LNCAP (cell line): Measurements from ENCODE around the gene GABARAP.

ENCODE experiments used
- TF ChIP-seq, protein P1 (sequence below): fragments of 450-650 bp; IDR thresholded peaks from 2 replicates; pipeline ENCODE4 v1.5.1; 2017; ENCODE audit warnings: mild to moderate bottlenecking

GABARAP gene

DNA sequence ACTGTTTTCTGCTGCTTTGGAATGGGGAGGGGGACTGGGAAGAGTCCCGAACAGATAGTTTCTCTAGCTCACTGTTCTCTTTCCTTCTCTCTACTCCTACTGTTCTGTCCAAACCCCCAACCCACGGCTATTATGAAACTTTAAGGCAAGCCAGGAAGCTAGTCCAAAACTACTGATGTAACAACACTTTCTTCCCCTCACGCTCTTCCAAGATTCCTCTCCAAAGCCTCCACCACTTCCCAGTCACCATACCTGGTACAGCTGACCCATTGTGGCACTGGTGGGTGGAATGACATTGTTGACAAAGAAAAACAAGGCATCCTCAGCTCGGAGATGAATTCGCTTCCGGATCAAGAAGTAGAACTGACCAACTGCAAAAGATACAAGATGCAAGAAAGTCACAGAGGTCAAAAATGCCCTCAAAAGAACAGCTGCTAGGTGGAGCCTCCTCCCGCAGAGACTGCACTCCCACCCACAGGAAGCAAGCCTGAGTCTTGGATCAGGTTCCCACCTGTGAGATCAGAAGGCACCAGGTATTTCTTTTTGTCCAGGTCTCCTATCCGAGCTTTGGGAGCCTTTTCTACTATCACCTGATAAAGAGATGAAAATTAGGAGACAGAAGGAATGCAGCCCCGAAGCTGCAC is 1.0 kb downstream of the GABARAP start:
- TF ChIP-seq, protein P1, sequence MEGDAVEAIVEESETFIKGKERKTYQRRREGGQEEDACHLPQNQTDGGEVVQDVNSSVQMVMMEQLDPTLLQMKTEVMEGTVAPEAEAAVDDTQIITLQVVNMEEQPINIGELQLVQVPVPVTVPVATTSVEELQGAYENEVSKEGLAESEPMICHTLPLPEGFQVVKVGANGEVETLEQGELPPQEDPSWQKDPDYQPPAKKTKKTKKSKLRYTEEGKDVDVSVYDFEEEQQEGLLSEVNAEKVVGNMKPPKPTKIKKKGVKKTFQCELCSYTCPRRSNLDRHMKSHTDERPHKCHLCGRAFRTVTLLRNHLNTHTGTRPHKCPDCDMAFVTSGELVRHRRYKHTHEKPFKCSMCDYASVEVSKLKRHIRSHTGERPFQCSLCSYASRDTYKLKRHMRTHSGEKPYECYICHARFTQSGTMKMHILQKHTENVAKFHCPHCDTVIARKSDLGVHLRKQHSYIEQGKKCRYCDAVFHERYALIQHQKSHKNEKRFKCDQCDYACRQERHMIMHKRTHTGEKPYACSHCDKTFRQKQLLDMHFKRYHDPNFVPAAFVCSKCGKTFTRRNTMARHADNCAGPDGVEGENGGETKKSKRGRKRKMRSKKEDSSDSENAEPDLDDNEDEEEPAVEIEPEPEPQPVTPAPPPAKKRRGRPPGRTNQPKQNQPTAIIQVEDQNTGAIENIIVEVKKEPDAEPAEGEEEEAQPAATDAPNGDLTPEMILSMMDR, result no peak

DNA sequence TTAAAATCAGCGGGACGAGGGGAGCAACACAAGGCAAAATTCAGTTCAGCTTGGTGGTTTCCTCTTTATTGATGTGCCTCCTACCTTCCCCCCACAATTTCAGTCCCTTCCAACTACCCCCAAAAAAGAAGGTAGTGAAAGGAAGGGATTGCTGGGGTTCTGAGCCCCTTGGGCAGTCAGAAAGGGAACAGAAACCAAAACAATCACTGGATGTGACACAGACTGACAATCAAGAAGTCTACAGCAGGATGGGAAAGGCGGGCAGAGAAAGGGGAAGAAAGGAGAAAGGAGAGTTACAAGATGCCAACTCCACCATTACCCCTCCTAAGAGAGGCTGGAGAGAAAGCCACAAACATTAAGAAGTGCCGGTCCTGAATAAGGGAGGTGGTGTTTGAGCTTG is 1.9 kb downstream of the GABARAP start:
- TF ChIP-seq, protein P1, result no peak

DNA sequence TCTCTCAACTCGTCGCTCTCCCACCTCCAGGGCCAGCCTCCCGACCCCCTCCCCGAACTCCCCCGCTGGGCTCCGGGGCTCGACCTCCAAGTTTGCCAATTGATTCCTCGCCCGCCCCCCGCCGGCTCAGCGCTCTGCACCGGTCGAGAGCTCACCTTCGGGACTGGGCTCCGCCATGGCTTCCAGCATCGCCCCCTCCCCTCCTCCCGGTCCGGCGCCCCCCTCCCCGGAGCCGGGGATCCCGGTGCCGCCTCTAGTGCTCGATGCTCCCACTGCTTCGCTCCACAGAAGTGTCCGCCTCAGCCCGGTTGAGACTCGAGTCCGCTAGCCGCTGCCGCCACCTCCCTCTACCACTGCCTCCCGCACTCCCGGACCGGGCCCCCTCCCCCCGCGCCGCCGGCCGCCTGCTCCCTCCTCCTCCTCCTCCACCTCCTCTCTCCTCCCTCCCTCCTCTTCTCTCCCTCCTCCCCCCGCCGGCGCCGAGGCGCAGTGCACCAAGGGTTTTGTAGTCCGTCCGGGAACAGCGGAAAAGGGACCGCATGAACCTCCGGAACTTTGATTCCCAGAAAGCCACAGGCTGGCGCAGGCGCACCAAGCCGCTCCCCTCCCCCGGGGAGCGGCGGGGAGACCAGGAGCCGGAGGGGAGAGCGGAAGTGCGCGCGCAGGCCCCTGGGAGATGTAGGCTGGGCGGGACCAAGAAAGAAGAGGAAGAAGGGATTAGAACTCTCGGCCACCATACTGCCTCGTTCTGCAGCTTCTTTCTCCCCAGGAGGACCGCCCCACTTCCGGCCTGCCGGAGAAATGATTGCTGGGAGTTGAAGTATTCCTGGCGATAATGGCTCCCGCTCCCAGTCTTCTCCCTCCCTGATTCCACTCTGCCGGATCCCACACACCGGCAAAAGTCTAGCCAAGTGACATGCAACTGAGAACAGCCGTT is 2.9 kb downstream of the GABARAP start, which contains the start of gene PHF23:
Gene PHF23 (minus strand): TSS at position 367 of the 937 bp plus-strand sequence. CDS start 178 bp downstream, at position 189.
- TF ChIP-seq, protein P1, result no peak

DNA sequence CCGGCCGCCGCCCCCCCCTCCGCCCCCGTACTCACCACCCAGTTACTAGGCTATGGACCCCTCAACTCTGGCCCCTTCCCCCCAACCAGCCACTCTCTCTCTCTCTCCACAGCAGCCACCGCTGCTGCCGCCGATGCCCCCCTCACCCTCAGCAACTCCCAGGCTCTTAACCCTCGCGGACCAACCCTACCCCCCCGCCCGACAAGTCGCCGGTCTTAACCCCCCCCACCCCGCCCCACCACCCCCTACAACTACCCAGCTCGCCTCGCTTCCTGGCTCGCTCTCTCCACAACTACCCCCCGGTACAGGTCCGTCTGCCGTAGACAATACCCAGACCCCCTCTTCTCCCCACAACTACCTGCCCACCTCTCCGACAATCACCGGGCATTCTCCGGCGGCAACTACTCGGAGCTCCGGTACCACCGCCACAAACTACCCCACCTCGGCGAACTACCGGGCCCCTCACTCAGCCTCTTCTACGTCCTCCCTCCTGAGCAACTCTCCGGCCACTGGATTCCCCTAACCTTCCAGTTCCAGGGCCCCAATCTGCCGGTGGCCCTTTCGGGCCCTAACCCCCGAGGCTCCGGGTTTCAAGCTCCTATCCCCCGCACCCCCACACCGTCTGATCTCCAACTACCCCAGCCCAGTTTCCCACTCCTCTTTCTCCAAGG is 3.7 kb downstream of the GABARAP start:
- TF ChIP-seq, protein P1, result no peak

DNA sequence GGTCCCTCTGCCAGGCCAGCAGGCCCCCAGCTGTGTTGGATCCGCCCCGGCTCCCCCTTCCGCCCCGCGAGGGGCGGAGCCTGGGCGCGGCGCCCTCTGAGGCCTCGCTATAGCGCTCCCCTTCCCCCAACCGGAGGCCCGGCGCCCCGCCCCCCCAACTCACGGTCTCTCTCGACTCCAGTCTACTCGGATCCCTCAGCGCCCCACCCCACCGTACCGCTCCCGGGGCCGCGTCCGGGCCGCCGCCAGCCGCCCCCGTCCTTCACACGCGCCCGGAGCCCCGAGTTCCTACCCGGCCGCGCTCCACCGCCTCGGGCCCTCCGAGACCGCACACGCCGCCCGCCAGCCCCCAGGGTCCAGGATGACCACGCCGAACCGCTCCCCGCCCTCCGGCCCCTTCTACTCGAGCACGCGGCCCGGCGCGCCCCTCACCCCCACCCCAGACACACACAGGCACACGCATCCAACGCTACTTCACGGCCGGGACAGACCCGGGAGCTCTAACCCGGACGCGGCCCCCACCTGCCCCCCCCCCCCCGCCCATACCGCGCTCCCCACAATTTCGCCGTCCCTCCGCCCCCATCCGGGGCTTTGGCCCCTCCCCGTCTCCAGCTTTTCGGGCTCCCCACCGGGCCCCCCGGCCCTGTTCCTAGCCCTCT is 4.4 kb downstream of the GABARAP start:
- TF ChIP-seq, protein P1, result no peak

DNA sequence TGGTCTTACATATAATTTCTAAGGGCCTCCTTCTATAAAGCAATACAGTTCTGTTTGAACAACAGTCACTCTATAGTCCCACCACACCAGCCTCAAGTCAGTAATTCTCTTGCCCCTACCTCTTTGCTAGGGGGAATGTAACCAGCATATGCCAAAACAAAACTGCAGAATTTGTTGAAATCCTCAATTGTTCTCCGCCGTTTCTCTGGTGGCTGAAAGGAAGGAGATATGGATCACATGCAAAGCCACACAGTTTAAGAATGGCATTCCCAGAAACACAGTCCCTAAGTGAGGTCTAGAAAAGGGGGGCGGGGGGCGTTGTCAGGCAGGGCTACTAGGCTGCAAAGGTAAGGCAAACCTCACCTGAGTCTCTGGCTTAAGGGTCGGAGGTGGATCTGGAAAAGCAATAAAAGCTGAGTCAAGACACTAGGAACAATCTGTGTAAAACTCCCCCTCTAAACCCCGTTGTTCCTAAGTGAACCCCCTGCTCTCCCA is 4.9 kb downstream of the GABARAP start:
- TF ChIP-seq, protein P1, result no peak

DNA sequence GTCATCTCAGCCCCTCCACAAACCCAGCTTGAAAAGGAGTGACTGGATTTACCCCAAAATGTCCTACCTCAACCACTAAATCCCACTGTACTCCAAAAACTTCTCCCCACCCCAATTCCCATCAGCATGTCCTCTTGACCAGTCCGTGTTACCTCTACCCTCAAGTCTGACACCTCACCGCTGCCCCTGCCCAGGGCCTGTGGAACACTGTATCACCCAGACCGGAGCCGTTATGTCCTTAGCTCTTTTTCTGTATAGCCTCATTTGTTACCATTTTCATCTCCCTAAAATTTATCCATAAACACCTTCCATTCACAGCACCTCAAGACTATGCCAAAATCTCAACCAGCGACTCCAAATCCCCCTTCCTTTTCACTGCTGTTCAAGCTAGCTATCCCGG is 5.4 kb downstream of the GABARAP start:
- TF ChIP-seq, protein P1, result no peak
